Lower leg skin (tissue), 3 donors: ENCODE results near the gene LNX1.

ENCODE experiments used
- CTCF ChIP-seq, 3 donors: fragments of 450-650 bp; IDR thresholded peaks; one replicate each; pipeline ENCODE4 v1.5.1; 2016; ENCODE audit warnings: antibody characterized with exemption in 3 of 3, mild to moderate bottlenecking in 3 of 3, moderate library complexity in 2 of 3
- POLR2A ChIP-seq, 2 donors: fragments of 450-650 bp; IDR thresholded peaks; one replicate each; pipeline ENCODE4 v1.6.1; 2016 to 2017; ENCODE audit warnings: antibody characterized with exemption in 2 of 2, mild to moderate bottlenecking in 1 of 2, moderate library complexity in 1 of 2

GRCh38 chr4:53605783-53606182 is 14.5 kb upstream of the LNX1 start:
- no peak for TF ChIP-seq CTCF (IDR thresholded peaks at IDR 0.05)
- no peak for TF ChIP-seq POLR2A (IDR thresholded peaks at IDR 0.05)
